ENCODE data around the gene HSF5.

The HSF5 gene

DNA sequence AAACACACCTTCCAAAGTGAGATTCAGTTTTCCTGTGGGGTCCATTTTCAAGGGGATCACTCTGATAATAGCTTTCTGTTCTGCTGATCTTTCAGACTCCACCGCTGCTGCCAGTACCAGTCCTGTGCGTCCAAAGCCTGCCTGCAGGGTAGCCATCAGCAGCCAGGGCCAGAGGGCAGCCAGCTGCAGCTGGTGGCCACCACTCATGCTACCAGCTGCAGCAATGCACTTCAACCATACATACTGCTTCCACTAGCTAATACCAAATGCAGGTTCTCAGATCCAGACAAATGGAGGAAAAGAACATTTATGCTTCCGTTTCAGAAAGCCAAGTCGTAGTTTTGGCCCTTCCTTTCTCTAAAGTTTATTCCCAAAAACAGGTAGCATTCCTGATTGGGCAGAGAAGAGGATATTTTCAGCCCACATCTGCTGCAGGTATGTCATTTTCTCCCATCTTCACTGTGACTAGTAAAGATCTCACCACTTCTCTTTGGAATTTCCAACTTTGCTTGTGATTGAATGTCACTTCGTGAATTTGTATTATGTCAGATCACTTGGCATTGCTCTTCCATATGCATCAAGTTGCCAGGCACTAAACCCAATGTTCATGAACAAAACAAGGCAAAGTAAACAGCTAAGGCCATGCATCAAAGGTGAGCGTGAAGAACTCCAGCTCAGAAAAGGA lies 72.7 kb downstream of the HSF5 start:
- H3K36me3 ChIP-seq (ENCODE audit: control insufficient read depth, insufficient read depth, low read length) = no peaks in the 10 kb centered on the region
- DNase-seq (ENCODE audit: extremely low read depth, insufficient read length) = no peak
- H3K4me3 ChIP-seq (replicated peaks; ENCODE audit: low read depth, low read length) = no peak overlapping the region
- TF ChIP-seq, protein P1, sequence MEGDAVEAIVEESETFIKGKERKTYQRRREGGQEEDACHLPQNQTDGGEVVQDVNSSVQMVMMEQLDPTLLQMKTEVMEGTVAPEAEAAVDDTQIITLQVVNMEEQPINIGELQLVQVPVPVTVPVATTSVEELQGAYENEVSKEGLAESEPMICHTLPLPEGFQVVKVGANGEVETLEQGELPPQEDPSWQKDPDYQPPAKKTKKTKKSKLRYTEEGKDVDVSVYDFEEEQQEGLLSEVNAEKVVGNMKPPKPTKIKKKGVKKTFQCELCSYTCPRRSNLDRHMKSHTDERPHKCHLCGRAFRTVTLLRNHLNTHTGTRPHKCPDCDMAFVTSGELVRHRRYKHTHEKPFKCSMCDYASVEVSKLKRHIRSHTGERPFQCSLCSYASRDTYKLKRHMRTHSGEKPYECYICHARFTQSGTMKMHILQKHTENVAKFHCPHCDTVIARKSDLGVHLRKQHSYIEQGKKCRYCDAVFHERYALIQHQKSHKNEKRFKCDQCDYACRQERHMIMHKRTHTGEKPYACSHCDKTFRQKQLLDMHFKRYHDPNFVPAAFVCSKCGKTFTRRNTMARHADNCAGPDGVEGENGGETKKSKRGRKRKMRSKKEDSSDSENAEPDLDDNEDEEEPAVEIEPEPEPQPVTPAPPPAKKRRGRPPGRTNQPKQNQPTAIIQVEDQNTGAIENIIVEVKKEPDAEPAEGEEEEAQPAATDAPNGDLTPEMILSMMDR (IDR thresholded peaks at IDR 0.05; ENCODE audit: insufficient read depth, low read length, poor library complexity, severe bottlenecking) = no peak
- H3K27me3 ChIP-seq (replicated peaks; ENCODE audit: control insufficient read depth, insufficient read depth, low read length) = no peaks in the 10 kb centered on the region

DNA sequence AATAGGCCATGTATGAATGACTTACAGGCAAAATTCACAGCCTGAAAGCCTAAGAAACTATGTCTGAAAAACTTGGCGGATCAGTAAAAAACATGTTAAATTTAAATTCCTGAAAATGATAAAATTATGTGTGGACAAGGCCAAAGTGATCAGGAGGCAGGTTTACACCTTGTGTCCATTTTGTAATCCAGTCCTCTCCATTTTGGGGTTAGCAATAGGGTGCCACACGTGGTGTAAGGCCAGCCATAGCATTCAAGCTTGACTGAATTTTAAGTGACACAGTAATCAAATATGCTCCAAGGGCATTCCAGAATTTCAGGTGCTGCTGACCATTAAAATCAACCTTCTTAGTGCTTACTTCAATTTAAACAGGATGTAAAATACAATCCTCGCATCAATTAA lies 73.6 kb downstream of the HSF5 start:
- no peak for DNase-seq (ENCODE audit: extremely low read depth, insufficient read length)
- Histone ChIP-seq H3K36me3 (ENCODE audit: control insufficient read depth, insufficient read depth, low read length) (no peaks in the 10 kb centered on the region), H3K27me3 (replicated peaks; ENCODE audit: control insufficient read depth, insufficient read depth, low read length) (no peaks in the 10 kb centered on the region), H3K4me3 (replicated peaks; ENCODE audit: low read depth, low read length) (no peak overlapping the region)
- TF ChIP-seq, protein P1 (IDR thresholded peaks at IDR 0.05; ENCODE audit: insufficient read depth, low read length, poor library complexity, severe bottlenecking) = no peak

DNA sequence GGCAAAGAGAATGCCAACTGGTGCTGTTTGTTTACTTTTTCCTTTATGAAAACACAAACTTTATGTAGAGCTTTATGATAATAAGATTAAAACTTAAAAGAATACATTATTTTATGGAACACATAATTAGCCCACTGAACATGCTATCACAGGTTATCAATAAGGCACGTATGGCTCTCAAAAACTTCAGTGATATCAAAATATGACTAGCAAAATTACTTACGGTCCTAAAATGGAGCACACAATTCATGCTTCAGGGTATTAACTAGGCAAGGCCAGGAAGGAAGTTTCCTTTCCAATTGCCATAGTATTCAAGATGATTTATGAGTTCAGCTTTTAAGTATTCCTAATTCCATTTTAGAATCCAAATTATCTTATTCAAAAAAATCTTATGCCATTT lies 74.5 kb downstream of the HSF5 start:
- H3K27me3 ChIP-seq (replicated peaks; ENCODE audit: control insufficient read depth, insufficient read depth, low read length) = no peaks in the 10 kb centered on the region
- no peaks in the 10 kb centered on the region for H3K36me3 ChIP-seq (ENCODE audit: control insufficient read depth, insufficient read depth, low read length)
- no peak for DNase-seq (ENCODE audit: extremely low read depth, insufficient read length)
- TF ChIP-seq, protein P1 (IDR thresholded peaks at IDR 0.05; ENCODE audit: insufficient read depth, low read length, poor library complexity, severe bottlenecking) = no peak
- no peak overlapping the region for H3K4me3 ChIP-seq (replicated peaks; ENCODE audit: low read depth, low read length)

DNA sequence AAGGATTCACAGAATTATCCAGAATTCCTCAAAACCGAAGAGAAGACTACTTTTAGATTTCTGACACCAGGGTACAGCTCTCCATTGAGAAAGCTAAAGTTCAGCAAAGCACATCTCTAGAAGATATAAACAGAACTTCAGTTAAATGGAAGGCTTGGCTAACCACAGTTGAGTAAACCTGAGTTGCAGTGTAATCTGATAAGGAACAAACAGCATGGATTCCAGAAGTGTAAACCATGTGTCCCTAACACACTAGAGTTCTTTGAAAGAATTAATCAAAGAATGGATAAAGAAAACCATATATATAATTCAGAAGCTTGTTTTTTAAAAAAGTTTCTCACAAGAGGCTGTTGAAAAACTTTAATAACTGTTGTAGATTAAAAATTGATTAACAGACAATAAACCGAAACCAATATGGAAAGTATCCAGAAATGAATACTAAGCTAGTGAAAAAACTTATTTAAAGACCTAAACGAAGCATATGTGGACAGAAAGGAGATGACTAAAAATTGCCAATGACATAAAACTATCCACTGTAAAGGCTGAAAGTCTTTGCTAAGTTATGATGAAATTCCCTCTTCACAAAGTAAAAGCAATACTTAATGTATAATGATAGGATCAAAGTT lies 75.1 kb downstream of the HSF5 start:
- no peak for DNase-seq (ENCODE audit: extremely low read depth, insufficient read length)
- Histone ChIP-seq H3K27me3 (replicated peaks; ENCODE audit: control insufficient read depth, insufficient read depth, low read length) (no peaks in the 10 kb centered on the region), H3K36me3 (ENCODE audit: control insufficient read depth, insufficient read depth, low read length) (no peaks in the 10 kb centered on the region), H3K4me3 (replicated peaks; ENCODE audit: low read depth, low read length) (no peak overlapping the region)
- TF ChIP-seq, protein P1 (IDR thresholded peaks at IDR 0.05; ENCODE audit: insufficient read depth, low read length, poor library complexity, severe bottlenecking) = no peak

DNA sequence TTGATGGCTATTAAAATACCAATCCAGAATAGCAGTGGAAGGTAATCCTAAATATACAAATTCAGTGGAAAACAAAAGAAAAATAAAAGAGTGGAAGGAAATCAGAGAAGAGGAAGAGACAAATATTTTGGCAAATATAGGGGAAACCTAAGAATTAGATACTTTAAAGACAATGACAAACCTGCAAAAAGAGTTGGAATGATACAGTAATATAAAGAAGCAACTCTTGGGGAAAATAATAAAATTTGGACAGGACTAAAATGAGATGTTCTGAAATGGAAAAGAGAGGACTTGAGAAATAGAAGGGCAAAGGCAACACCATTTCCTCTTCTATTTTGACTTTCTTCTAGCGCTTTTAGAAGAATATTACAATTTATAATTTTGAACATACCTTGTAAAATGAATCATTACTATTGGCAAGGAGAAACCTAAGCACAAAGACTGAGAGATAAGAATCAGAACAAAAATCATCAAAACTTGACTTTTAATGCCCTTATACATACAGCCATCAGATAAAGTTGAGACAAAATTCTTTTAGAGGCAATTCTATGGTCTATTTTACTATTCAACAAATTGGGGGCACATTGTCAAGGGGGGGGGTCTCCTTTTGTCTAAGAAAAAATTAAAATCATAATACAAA lies 76.0 kb downstream of the HSF5 start:
- Histone ChIP-seq H3K27me3 (replicated peaks; ENCODE audit: control insufficient read depth, insufficient read depth, low read length) (no peaks in the 10 kb centered on the region), H3K4me3 (replicated peaks; ENCODE audit: low read depth, low read length) (no peak overlapping the region), H3K36me3 (ENCODE audit: control insufficient read depth, insufficient read depth, low read length) (no peaks in the 10 kb centered on the region)
- no peak for DNase-seq (ENCODE audit: extremely low read depth, insufficient read length)
- TF ChIP-seq, protein P1 (IDR thresholded peaks at IDR 0.05; ENCODE audit: insufficient read depth, low read length, poor library complexity, severe bottlenecking) = no peak

Data from GM06990 (cell line).